Urinary bladder (tissue), 4 donors: Measurements from ENCODE around the gene MATN4. TPM values are rescaled to one million over a fixed set of nuclear protein-coding genes. Genes with fewer than 3 reads are reported as not detected.
A peak's percentile ranks its signal among the peaks of the same experiment; 100 is the strongest.

Experiments used
- DNase-seq: peaks from one replicate; pipeline ENCODE4 v3.0.0-alpha.2; 2015; ENCODE audit errors: extremely low spot score
- H3K27ac ChIP-seq: one replicate; pipeline ENCODE4 v1.5.1; 2013; ENCODE audit warnings: low read depth, mild to moderate bottlenecking, moderate library complexity
- H3K36me3 ChIP-seq: one replicate; pipeline ENCODE4 v1.6.1; 2013; ENCODE audit warnings: mild to moderate bottlenecking, moderate library complexity; ENCODE audit not compliant: insufficient read depth
- H3K4me1 ChIP-seq: one replicate; pipeline ENCODE4 v1.6.1; 2013; ENCODE audit warnings: mild to moderate bottlenecking, moderate library complexity; ENCODE audit not compliant: insufficient read depth
- H3K4me3 ChIP-seq: one replicate; pipeline ENCODE4 v1.5.1; 2013; ENCODE audit warnings: low read depth, low read length
- WGBS: extraction: QIAGEN DNeasy Blood & Tissue Kit; methylation state at CpG from one replicate; pipeline ENCODE4 v1.1.7; 2013; 5-methylcytosine and 5-hydroxymethylcytosine counted together
- polyA plus RNA-seq: library from polyadenylated mRNA; stranded (reverse); fragments of 200-250 nt; gene quantifications from one replicate; pipeline ENCODE4 v1.2.3, GENCODE V29; 2013
- total RNA-seq: library from RNA; depleted of rRNA; stranded (reverse); fragments of >200 nt; gene quantifications from one replicate; pipeline ENCODE4 v1.2.3, GENCODE V29; 2014
- donor health status: healthy with polysubstance abuse.
- donor health status: healthy.

The MATN4 gene
- total and polyA plus RNA-seq, 2 donors: 0.58 to 1.5 TPM

DNA sequence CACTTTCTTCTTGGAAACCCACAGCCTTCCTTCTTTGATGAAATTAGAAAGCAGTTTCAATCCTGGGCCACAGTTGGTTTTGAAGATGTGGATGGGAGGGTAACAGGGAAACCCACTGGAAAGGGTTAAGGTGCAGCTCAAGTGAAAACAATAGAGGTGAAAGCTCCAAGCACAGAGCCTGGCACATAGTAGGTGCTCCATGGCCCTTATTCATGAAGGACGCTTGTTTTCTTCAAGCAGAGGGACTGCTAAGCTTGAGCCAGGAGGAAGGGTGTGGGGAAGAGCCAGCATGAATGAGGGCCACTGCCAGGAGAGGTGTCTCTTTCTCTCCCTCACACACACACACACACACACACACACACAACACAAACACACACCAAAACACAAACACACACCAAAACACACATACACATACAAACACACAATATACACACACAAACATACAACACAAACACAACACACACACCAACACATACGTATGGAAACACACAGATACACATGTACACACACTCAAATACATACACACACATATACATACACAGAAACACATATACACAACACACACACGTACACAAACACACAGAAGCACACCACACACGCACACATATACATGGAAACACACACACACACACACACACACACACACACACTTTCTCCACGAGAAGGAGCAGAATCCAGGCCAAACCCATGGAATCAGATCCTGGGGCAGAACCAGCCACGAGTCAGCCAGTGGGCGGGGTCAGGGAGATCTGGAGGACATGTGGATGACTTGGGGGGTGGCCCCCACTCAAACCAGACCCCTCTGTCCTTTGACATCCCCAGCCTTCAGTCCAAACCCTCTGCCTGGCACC is 25.2 kb downstream of the MATN4 start:
- no peak overlapping the region for H3K27ac ChIP-seq
- no peaks in the 10 kb centered on the region for H3K36me3 ChIP-seq
- no peaks in the 10 kb centered on the region for H3K4me1 ChIP-seq
- WGBS: 62% methylated on average over 7 of the region's 7 CpGs
- no peak overlapping the region for H3K4me3 ChIP-seq
- no peak for DNase-seq

DNA sequence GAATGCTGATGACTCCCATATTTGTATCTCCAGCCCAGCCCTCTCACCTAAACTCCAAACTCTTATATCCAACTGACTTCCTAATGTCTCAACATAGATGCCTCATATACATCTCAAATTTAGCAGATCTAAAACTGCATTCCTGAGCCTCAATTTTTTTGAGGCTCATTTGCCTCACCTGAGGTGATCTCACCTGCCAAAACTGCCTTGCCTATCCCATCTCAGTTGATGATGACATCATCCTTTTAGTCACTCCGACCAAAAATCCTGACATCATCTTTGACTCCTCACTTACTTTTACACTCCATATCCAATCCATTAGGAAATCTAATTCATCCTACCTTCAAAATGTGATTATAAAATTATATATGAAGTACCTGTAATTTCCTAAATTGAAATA is 28.1 kb downstream of the MATN4 start:
- Histone ChIP-seq H3K4me1 (no peaks in the 10 kb centered on the region), H3K36me3 (no peaks in the 10 kb centered on the region), H3K27ac (no peak overlapping the region), H3K4me3 (no peak overlapping the region)
- DNase-seq: no peak
- 76% methylated on average over 1 of the region's 1 CpG for WGBS

DNA sequence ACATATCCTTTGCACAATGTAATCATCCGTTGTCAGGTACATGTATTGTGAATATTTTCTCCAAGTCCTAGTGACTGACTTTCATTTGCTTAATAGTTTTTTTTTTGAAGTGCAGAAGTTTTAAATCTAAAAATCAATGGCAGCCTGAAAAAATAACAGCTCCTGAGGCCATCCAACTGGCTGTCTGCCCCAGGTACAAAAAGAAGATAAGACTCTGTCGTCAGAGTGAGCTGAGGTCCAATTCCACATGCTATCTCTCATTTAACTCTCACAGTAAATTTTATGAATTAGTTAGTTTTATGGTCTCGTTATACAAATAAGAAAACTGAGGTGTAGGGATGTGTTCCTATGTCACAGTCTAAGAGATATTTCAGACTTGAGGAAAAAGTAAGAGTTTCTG is 32.8 kb downstream of the MATN4 start:
- Histone ChIP-seq H3K36me3 (no peaks in the 10 kb centered on the region), H3K27ac (no peak overlapping the region)
- 65% methylated on average over 3 of the region's 3 CpGs for WGBS

DNA sequence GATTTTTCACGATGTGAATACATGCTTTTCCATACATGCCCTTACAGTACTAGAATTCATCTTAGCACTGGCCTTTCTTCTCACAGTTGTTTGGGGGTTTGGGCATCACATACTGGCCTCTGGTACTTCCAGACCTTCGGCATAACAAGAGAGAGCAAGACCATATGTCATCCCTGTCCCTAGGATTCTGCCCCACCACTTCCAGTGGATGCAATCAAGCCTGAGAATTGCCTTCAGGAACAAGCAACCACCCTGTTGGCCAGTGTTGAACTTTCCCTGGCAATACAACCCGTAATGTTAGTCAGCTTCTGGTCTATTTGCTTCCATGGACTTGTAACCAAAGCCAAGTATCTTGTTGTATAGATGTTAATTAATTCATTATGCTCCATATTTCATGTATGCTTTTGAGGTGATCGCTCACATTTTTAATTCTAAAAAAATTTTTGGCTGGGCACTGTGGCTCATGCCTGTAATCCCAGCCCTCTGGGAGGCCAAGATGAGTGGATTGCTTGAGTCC is 38.3 kb downstream of the MATN4 start:
- DNase-seq: no peak
- Histone ChIP-seq H3K36me3 (no peaks in the 10 kb centered on the region), H3K4me1 (no peaks in the 10 kb centered on the region), H3K27ac (no peak overlapping the region), H3K4me3 (no peak overlapping the region)
- WGBS: 76% methylated on average over 4 of the region's 4 CpGs

More for the DNA sequence above, 32.8 kb downstream of the MATN4 start:
- no peaks in the 10 kb centered on the region for H3K4me1 ChIP-seq
- no peak for DNase-seq
- H3K4me3 ChIP-seq: no peak overlapping the region

DNA sequence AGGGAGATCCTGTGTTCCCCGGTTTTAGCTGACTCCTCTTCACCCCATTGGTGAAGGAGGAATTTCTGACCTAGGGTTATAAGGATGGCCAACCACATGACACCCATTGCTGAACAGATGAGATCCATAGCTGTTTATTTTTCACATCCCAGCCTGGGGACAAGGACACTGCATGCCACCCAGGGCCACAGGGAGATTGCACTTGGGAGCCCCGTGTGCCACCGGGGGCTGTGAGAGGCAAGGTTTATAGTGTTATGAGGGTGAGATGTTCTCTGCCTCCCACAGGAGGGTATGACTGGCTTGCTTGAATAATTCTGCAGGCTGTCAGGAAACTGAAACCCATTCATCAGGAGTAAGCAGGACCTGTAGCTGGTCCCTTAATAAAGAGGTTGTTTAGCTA is 39.0 kb downstream of the MATN4 start:
- Histone ChIP-seq H3K27ac (peak overlapping the region; percentile 35), H3K36me3 (no peaks in the 10 kb centered on the region), H3K4me1 (no peaks in the 10 kb centered on the region), H3K4me3 (no peak overlapping the region)
- no peak for DNase-seq
- 77% methylated on average over 3 of the region's 3 CpGs for WGBS

DNA sequence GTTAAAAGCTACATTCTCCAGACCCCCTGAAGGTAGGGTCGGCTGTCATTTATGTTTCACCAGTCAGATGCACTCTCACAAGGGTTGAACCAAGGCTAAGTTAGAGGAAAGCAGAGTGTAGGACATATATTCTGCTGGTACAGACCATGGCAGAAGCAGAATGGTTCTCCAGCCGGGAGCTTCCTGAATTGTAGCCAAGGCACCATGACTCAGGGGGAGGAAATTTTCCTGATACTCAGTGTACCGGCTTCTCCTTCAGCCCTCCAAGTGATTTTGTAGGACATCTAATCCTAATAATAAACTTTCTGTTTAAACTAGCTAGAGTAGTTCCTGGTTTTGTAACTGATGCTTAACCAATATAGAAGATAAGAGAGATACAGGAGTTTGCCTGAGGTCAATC is 39.6 kb downstream of the MATN4 start:
- Histone ChIP-seq H3K4me3 (no peak overlapping the region), H3K4me1 (no peaks in the 10 kb centered on the region), H3K27ac (no peak overlapping the region), H3K36me3 (no peaks in the 10 kb centered on the region)
- no peak for DNase-seq
- WGBS: 53% methylated on average over 3 of the region's 3 CpGs

DNA sequence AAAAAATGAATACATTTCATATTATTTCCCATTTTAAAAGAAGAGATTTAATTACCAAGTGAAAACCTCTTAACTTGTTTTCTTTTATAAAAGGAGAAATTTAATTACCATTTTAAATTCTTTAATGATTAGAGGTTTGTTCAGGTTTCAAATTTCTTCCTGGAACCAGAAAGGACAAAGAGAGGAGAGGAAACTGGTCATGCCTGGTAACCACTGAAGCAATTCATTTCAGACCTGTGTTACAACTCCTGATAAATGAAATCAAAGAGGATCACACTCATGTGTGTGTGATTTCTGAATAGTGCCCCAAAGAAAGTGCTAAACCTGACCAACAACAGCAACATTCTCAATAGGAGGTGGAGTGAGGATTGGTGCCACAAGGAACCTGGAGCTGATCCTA is 41.1 kb downstream of the MATN4 start:
- no peak for DNase-seq
- Histone ChIP-seq H3K4me1 (no peaks in the 10 kb centered on the region), H3K36me3 (no peaks in the 10 kb centered on the region), H3K27ac (no peak overlapping the region), H3K4me3 (no peak overlapping the region)

DNA sequence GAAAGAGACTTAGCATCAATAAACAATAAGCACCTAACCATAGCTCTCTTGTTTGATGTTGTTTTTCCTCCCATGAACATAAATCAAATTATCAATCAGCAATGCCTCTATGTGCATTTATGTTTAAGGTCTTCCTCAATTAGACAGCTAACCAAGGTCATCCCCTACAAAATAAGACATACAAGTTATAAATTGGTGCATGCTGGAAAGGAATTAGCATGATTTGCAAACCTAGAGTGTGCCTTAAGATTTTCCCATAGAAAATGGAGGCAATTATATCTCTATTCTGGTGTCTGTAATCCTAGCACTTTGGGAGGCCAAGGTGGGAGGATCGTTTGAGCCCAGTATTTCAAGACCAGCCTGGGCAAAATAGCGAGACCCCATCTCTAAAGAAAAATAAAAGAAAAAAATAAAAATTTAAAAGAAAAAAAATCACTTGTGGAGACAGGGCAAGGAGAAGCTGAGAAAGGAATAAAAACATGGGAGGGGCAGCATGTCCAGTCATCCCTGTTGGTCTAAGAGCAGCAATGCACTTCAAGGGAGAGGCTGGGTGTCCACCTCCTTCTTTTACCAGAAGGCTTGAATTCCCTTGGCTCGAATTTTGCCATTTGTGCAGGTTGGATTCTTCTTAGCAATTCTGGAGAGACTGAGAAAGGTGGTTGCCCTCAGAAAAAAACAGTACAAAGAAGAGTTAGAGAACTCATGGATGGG is 44.4 kb downstream of the MATN4 start:
- 84% methylated on average over 3 of the region's 3 CpGs for WGBS
- Histone ChIP-seq H3K36me3 (no peaks in the 10 kb centered on the region), H3K4me1 (no peaks in the 10 kb centered on the region), H3K4me3 (no peak overlapping the region), H3K27ac (no peak overlapping the region)
- no peak for DNase-seq

DNA sequence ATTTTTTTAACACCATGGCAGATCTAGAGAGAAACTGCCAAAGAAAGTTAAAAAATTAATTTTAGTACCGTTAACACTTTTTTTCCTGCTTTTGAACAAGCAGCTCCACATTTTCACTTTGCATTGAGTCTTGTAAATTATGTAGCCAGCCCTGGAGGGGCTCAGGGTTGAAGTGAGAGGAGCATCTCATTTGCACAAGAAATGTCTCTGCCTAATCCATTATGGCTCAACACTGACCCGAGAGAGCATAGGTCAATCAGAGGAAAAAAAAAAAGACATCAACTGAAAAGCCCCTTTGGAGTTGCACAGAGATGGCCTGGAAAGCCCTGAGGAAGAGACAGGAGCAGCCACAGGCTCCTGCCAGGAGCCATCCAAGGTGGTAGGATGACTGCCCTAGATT is 49.4 kb downstream of the MATN4 start:
- H3K4me3 ChIP-seq: no peak overlapping the region
- no peak for DNase-seq
- no peaks in the 10 kb centered on the region for H3K36me3 ChIP-seq
- H3K27ac ChIP-seq: no peak overlapping the region
- 55% methylated on average over 2 of the region's 2 CpGs for WGBS
- no peaks in the 10 kb centered on the region for H3K4me1 ChIP-seq

DNA sequence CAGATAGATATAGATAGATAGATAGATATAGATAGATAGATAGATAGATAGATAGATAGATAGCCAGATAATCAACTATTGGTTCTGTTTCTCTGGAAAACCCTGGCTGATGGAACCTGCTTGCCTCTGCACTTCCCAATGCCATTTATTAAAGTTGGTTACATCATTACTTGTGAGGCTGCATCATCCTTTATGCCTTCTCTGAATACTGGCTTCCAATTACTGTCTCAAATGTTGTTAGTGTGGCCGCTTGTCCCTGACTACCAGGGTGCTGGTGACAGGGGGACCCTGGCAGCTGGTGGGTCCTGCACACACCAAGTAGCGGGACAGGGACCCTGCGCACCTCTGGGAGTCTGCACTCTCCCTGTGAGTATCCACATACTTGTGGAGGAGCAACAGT is 49.8 kb downstream of the MATN4 start:
- 92% methylated on average over 3 of the region's 3 CpGs for WGBS
- no peak for DNase-seq
- no peak overlapping the region for H3K4me3 ChIP-seq
- no peaks in the 10 kb centered on the region for H3K36me3 ChIP-seq
- no peak overlapping the region for H3K27ac ChIP-seq
- no peaks in the 10 kb centered on the region for H3K4me1 ChIP-seq

DNA sequence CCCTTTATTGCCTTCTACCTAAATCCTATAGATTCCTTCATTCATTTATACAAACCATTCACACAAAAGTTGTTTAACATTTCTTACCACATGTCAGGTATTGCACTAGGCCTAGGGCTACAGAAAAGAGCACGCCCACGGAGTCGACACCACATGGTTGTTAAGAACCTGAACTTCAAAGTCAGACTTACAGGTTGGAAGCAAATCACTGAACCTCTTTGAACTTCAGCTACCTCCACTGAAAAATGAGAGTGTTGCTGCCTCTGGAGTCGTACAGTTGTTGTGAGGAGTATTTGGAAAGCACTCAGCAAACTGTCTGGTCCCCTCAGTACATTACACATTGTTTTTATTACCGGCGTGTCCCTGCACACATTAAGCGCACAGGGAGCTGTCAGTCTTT is 50.4 kb downstream of the MATN4 start:
- Histone ChIP-seq H3K27ac (no peak overlapping the region), H3K4me3 (no peak overlapping the region), H3K36me3 (no peaks in the 10 kb centered on the region), H3K4me1 (no peaks in the 10 kb centered on the region)
- WGBS: 85% methylated on average over 7 of the region's 7 CpGs
- no peak for DNase-seq

DNA sequence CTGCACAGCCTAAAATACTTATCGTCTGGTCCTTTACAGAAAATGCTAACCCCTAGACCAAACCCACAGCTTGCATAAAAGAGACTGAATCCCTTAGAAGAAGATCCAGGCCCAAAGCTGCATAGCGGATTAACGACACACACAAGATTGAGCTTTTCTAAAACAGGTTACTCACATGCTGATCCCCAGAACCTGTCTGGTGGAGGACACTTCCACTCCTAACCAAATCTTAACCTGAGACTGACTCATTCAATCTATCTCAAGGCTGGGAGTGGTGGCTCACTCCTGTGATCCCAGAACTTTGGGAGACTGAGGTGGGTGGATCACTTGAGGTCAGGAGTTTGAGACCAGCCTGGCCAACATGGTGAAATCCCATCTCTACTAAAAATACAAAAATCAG is 50.9 kb downstream of the MATN4 start:
- 72% methylated on average over 3 of the region's 3 CpGs for WGBS
- Histone ChIP-seq H3K27ac (no peak overlapping the region), H3K4me3 (no peak overlapping the region), H3K4me1 (no peaks in the 10 kb centered on the region), H3K36me3 (no peaks in the 10 kb centered on the region)
- no peak for DNase-seq

DNA sequence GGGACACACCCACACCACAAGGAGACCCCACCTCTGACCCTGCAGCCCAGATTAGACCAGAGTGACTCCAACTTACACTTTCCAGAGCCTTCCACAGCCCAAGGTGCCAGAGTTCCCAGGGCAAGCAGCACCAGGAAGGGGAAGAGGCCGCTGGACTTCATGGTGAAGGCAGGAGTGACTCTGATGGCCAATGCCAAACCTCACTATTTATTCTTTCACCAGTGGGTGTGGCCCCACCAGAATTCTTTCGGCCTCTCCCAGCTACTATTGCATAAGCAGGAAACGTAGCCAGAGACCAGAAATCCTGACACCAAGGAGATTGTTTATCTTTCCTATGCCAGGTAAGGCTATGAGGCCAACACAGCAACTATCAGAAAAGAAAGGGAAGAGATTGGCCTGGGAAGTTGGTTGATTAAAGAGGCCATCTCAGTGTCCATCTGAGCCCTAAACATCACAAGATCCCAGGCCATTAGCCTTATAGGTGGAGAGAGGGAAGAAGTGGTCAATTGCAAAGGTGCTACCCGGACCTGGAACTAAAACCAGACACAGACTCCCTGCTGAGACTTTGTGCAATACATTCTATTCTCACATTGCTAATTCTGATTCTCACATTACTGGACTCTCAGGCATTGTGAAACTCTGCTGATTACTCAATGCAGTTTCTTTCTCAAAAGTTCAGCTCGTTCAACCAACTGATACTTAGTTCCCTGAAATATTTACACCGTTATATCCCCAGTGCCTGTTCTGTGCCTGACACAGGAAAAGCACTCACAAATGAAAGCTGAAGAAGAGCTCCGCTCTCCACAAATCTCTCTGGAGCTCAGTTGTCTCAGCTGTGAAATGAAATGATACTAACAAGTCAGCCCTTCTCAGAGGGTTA is 53.5 kb downstream of the MATN4 start, which contains the start of gene SLPI:
Gene SLPI (minus strand): TSS at position 182 of the 880 bp plus-strand sequence. CDS start 21 bp downstream, at position 161.
- no peak for DNase-seq
- no peaks in the 10 kb centered on the region for H3K36me3 ChIP-seq
- H3K4me3 ChIP-seq: peak within 1 kb of the TSS; percentile 16
- whole genome bisulfite sequencing: 40% methylated on average over 7 of the region's 7 CpGs
- H3K27ac ChIP-seq: peak within 1 kb of the TSS; percentile 68
- H3K4me1 ChIP-seq: no peaks in the 10 kb centered on the region
